ENCODE data around the gene STIP1. TPM values are rescaled to one million over a fixed set of nuclear protein-coding genes. Genes with fewer than 3 reads are reported as not detected.

STIP1 gene
- polyA plus RNA-seq, 1 donor from 2014 or later: 161 TPM

- H3K27ac ChIP-seq (ENCODE audit: low read length): no peak overlapping the region
Measured at GRCh38 chr11:64202992-64203391, 17.0 kb downstream of the STIP1 start.

GRCh38 chr11:64203421-64204079, 17.6 kb downstream of the STIP1 start:
- Histone ChIP-seq H3F3A (ENCODE audit: insufficient read depth, low read length, poor library complexity, severe bottlenecking) (no peaks in the 10 kb centered on the region), H3K27ac (ENCODE audit: low read length) (no peak overlapping the region), H3K4me2 (ENCODE audit: low read length) (no peak overlapping the region), H3K4me3 (ENCODE audit: low read length) (no peak overlapping the region), H3K9me3 (ENCODE audit: low read length) (no peaks in the 10 kb centered on the region), H3K27me3 (ENCODE audit: insufficient read depth, low read depth, low read length) (no peaks in the 10 kb centered on the region), H3K79me2 (replicated peaks; ENCODE audit: insufficient read depth, low read length) (no peaks in the 10 kb centered on the region), H4K20me1 (ENCODE audit: insufficient read depth) (no peaks in the 10 kb centered on the region), H3K9me2 (ENCODE audit: insufficient read depth, low read length) (no peaks in the 10 kb centered on the region), H3K9ac (ENCODE audit: low read length) (no peak overlapping the region), H2AFZ (ENCODE audit: low read depth, low read length) (no peak overlapping the region), H3K36me3 (ENCODE audit: insufficient read depth, low read length) (peaks cover 6% of the 10 kb centered on the region)
- TF ChIP-seq MXI1 (conservative IDR thresholded peaks at IDR 0.05; ENCODE audit: poor library complexity, severe bottlenecking) (no peak), REST (IDR thresholded peaks at IDR 0.05; ENCODE audit: borderline replicate concordance) (no peak), RAD21 (conservative IDR thresholded peaks at IDR 0.05) (no peak), EZH2 (IDR thresholded peaks at IDR 0.05; ENCODE audit: borderline replicate concordance, insufficient read depth, low read length, poor library complexity, severe bottlenecking) (no peak), TAF1 (IDR thresholded peaks at IDR 0.05; ENCODE audit: low read depth) (no peak), POLR2AphosphoS5 (IDR thresholded peaks at IDR 0.05) (no peak), EP300 (conservative IDR thresholded peaks at IDR 0.05; ENCODE audit: poor library complexity, severe bottlenecking) (no peak)

More at GRCh38 chr11:64202992-64203391, 17.0 kb downstream of the STIP1 start:
- H3K9ac ChIP-seq (ENCODE audit: low read length): no peak overlapping the region
- no peaks in the 10 kb centered on the region for H3K9me2 ChIP-seq (ENCODE audit: insufficient read depth, low read length)
- no peaks in the 10 kb centered on the region for H3K79me2 ChIP-seq (replicated peaks; ENCODE audit: insufficient read depth, low read length)
- no peak for TF ChIP-seq TAF1 (IDR thresholded peaks at IDR 0.05; ENCODE audit: low read depth)
- no peak for TF ChIP-seq SMC3 (conservative IDR thresholded peaks at IDR 0.05; ENCODE audit: poor library complexity)
- no peak for TF ChIP-seq RAD21 (conservative IDR thresholded peaks at IDR 0.05)
- no peak for TF ChIP-seq EP300 (conservative IDR thresholded peaks at IDR 0.05; ENCODE audit: poor library complexity, severe bottlenecking)
- TF ChIP-seq EZH2 (IDR thresholded peaks at IDR 0.05; ENCODE audit: borderline replicate concordance, insufficient read depth, low read length, poor library complexity, severe bottlenecking): no peak
- no peak for TF ChIP-seq MXI1 (conservative IDR thresholded peaks at IDR 0.05; ENCODE audit: poor library complexity, severe bottlenecking)
- no peak for TF ChIP-seq POLR2AphosphoS5 (IDR thresholded peaks at IDR 0.05)
- no peak for TF ChIP-seq REST (IDR thresholded peaks at IDR 0.05; ENCODE audit: borderline replicate concordance)
- no peak for TF ChIP-seq CTCF (IDR thresholded peaks at IDR 0.05; ENCODE audit: poor library complexity, severe bottlenecking)
- H3K27me3 ChIP-seq (ENCODE audit: insufficient read depth, low read depth, low read length): no peaks in the 10 kb centered on the region
- H3K4me2 ChIP-seq (ENCODE audit: low read length): no peak overlapping the region
- no peaks in the 10 kb centered on the region for H3K9me3 ChIP-seq (ENCODE audit: low read length)
- H3K4me3 ChIP-seq (ENCODE audit: low read length): no peak overlapping the region
- no peaks in the 10 kb centered on the region for H4K20me1 ChIP-seq (ENCODE audit: insufficient read depth)
- H2AFZ ChIP-seq (ENCODE audit: low read depth, low read length): no peak overlapping the region
- H3K36me3 ChIP-seq (ENCODE audit: insufficient read depth, low read length): peaks cover 6% of the 10 kb centered on the region
- no peaks in the 10 kb centered on the region for H3F3A ChIP-seq (ENCODE audit: insufficient read depth, low read length, poor library complexity, severe bottlenecking)
